ENCODE data around the gene RAB33B. TPM values are rescaled to one million over a fixed set of nuclear protein-coding genes. Genes with fewer than 3 reads are reported as not detected.
A peak's percentile ranks its signal among the peaks of the same experiment; 100 is the strongest.
"Not testable (repeated sequence)": the region's sequence is repeated elsewhere in the genome, so short reads cannot be mapped to it uniquely, and the experiment has no call there.

The RAB33B gene
- total RNA-seq: 10 to 100 TPM in 1 of 2 donors, 1 to 10 TPM in 1; 7.5 to 10.1 TPM

DNA sequence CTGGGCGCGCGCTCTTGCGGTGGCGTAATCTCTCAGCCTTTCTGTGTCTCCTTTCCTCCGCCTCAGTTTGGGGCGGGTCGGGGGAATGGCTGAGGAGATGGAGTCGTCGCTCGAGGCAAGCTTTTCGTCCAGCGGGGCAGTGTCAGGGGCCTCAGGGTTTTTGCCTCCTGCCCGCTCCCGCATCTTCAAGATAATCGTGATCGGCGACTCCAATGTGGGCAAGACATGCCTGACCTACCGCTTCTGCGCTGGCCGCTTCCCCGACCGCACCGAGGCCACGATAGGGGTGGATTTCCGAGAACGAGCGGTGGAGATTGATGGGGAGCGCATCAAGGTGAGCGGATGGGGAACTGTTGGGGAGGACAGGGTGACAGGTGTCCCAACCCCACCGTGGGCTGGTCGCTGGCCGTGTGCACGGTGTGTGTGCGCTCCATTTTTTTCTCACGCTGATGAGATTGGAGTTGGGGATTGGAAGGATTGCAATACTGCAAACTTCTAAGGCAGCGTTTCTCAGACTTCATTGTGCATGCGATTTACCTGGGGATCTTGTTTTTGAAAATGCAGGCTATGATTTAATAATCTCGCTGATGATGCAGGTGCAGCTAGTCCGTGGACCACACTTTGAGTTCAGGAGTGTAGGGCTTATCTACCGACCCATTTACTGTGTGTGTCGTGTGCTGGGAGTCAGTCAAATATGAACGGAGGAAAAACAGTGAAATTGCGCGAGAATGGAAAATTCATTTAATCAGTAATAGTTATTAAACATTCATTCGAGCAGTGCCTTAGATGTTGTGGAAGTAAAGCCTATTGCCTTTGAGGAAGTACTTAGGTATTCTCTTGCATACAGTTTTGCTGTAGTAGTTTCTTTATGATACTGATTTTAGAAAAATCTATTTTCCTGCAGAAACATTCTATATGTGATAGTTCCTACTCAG, at the start of gene RAB33B:
Gene RAB33B (plus strand): TSS at position 11 of the 935 bp plus-strand sequence. CDS start 75 bp downstream, at position 86.
- Mint-ChIP-seq H3K27ac (peak within 1 kb of the TSS; percentile 94 to 98), H3K9me3 (no peaks in the 10 kb centered on the region), H3K36me3 (peaks cover 6 to 21% of the 10 kb centered on the region in 2 donors)
- peak; percentile 3 to 6 for ATAC-seq
- DNase-seq (ENCODE audit: low spot score in 2 of 2): no peak

DNA sequence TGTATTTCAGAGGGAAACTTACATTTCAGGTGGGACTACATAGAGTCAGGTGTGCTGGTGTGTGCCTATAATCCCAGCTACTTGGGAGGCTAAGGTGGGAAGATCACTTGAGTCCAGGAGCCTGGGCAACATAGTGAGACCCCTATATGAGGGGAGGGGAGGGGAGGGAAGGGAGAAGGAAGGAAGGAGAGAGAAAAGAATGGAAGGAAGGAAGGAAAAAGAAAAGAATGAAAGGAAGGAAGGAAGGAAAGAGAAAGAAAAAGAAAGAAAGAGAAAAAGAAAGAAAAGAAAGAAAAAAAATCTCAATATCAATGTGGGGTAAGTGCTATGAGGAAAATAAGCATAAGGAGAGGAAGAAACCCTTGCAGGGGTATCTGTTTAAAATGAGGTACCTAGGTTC, 43.6 kb upstream of the RAB33B start:
- Mint-ChIP-seq H3K9me3 (peaks cover 0 to 3% of the 10 kb centered on the region in 2 donors), H3K36me3 (peaks cover 20% of the 10 kb centered on the region in 2 donors), H3K27ac (no peak overlapping the region)
- ATAC-seq (no peak), DNase-seq (ENCODE audit: low spot score in 2 of 2) (no peak)

DNA sequence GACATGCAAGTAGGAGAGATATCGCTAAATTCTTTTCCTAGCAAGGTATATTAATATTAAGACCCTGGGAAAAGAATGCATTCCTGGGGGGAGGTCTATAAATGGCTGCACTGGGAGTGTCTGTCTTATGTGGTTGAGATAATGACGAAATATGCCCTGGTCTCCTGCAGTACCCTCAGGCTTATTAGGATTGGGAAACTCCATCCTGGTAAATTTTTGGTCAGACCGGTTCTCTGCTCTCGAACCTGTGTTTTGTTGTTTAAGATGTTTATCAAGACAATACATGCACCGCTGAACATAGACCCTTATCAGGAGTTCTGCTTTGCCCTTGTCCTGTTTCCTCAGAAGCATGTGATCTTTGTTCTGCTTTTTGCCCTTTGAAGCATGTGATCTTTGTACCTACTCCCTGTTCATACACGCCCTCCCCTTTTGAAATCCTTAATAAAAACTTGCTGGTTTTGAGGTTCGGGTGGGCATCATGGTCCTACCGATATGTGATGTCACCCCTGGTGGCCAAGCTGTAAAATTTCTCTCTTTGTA, 39.2 kb upstream of the RAB33B start:
- H3K9me3 Mint-ChIP-seq; ATAC-seq; DNase-seq (ENCODE audit: low spot score in 2 of 2): not testable (repeated sequence)
- Mint-ChIP-seq H3K36me3 (peaks cover 24 to 34% of the 10 kb centered on the region in 2 donors), H3K27ac (peak overlapping the region in 1 of 2 donors; percentile 70)

DNA sequence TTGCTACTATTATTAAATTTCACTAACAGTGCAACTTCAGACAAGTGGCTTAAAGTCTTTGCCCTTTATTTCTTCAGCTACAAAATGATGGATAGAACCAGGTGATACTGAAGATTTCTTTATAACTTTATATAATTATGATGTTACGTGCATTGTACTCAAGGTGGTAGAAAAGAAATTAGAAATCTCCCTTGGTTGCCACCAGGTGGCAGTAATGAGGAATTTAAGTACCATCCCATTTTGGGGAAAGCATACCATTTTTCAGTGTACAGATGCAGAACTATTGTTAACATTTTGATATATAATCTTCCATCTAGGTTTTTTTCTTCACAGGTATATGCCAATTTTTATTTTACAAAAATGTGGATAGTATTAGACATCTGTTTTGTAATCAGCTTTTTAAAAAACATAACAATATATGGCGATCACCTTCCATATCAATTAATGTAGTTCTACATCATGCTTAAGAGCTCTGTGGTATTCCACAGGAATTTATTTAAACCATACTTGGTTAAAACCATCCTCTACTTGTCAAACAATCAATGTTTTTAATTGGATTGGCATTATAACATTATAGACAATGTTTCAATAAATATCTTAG, 37.7 kb upstream of the RAB33B start:
- H3K9me3 Mint-ChIP-seq: peaks cover 3 to 8% of the 10 kb centered on the region in 2 donors
- H3K27ac Mint-ChIP-seq: no peak overlapping the region
- ATAC-seq (peak; percentile 26 to 39), DNase-seq (ENCODE audit: low spot score in 2 of 2) (peak in 1 of 2 donors; percentile 11)
- H3K36me3 Mint-ChIP-seq: peaks cover 34% of the 10 kb centered on the region in 2 donors

DNA sequence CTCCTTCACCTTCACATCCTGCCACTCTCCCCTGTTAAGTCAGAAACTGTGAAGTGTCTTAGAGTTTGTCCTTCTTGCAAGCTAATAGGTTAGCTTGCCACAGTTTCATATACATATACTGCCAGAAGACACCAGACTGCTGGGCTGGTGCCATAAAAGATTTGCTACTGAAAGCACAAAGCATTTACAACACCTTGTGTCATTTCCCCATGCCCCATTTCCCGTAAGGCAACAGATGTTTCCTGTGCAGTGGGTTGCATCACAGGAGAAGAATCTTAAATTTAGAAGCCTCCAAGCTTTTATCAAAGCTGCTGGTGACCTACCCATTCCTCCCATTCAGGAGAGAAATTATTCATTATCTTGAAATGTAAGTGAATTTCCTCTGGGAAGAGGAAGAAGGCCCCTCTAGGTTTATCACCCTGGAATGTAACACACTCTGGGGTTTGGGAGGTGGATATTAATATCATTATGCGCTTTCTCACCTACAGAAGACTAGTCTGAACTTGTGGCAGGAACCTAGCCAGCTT, 34.5 kb upstream of the RAB33B start:
- Mint-ChIP-seq H3K36me3 (peaks cover 26 to 39% of the 10 kb centered on the region in 2 donors), H3K27ac (peak overlapping the region; percentile 50 to 91), H3K9me3 (peaks cover 8 to 10% of the 10 kb centered on the region in 2 donors)
- ATAC-seq: peak in 1 of 2 donors; percentile 84
- peak in 1 of 2 donors; percentile 11 for DNase-seq (ENCODE audit: low spot score in 2 of 2)

DNA sequence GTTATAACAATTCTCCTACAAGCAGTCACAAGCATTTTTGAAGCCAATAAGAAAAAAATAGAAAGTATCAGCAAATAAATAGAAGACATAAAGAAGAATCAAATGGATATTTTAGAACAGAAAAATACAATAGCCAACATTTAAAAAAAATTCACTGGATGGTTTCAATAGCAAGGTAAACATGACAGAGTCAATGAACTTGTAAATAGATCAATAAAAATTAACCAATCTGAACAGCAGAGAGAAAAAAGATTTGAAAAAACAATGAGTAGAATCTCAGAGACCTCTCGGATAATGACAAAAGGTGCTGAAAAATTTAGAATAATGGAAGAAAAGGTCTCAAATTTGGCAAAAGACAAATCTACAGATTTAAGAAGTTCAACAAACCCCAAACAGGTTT, 33.3 kb upstream of the RAB33B start:
- Mint-ChIP-seq H3K27ac (peak overlapping the region; percentile 5 to 28), H3K9me3 (peaks cover 8 to 10% of the 10 kb centered on the region in 2 donors), H3K36me3 (peaks cover 17 to 29% of the 10 kb centered on the region in 2 donors)
- no peak for ATAC-seq
- DNase-seq (ENCODE audit: low spot score in 2 of 2): no peak

DNA sequence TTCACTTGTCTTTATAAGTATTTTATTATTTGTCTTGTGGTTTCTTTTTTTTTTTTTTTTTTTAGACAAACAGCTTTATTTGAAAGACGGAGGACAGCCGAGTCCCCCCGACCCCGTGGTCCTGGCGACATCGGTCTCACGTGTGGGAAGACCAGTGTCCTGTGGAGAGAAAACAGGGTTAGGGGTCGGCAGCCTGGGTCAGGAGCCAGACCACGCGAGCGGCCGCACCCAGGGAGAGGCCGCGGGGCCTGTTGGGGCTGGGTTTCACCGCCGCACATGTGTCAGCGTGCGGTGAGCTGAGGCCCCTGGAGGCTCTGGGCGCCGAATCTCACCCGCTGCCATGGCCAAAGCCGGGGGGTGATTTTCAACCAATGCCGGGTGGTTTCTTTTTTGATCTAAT, 17.8 kb upstream of the RAB33B start:
- Mint-ChIP-seq H3K9me3 (peaks cover 19 to 38% of the 10 kb centered on the region in 2 donors), H3K36me3 (peaks cover 51 to 72% of the 10 kb centered on the region in 2 donors), H3K27ac (no peak overlapping the region)
- ATAC-seq: no peak
- DNase-seq (ENCODE audit: low spot score in 2 of 2): no peak

DNA sequence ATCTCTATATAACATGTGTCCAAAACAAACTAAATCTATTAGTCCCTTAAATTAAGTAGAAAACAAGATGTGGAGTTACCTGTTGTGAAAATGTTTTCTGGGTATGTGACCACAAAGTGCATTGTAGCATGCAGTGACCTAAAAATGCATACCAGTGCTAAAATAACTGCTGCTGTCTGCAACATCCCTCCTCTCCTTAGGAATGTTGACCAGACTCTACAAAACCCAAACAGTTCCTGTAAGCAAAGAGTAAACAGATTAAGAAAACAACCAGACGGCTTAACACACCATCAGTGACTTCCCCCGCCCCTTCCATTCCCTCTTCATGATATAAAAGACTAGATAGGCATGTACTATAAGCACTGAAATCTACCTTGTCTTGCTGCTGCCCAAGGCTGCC, 15.8 kb upstream of the RAB33B start:
- no peak overlapping the region for H3K27ac Mint-ChIP-seq
- DNase-seq (ENCODE audit: low spot score in 2 of 2): no peak
- ATAC-seq: no peak
- H3K9me3 Mint-ChIP-seq: peaks cover 18 to 39% of the 10 kb centered on the region in 2 donors
- peaks cover 42 to 58% of the 10 kb centered on the region in 2 donors for H3K36me3 Mint-ChIP-seq

DNA sequence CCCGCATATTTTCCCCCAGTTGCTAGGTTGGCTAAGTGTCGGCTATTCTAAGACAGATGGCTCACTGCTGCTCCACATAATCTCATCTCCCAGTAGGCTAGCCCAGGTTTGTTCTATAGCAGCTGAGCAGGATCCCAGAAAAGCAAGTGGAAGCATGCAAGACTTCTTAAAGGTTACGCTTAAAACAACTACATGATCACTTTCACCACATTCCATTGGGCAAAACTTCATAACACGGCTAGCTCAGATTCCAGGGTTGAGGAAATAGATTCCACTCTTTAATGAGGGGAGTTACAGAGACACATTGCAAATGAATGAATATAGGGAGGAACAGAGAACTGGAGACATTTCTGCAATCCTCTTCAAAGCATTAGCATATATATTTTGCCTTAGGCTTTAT, 12.9 kb upstream of the RAB33B start:
- peaks cover 18 to 35% of the 10 kb centered on the region in 2 donors for H3K9me3 Mint-ChIP-seq
- ATAC-seq: no peak
- DNase-seq (ENCODE audit: low spot score in 2 of 2): no peak
- H3K27ac Mint-ChIP-seq: no peak overlapping the region
- H3K36me3 Mint-ChIP-seq: peaks cover 42 to 49% of the 10 kb centered on the region in 2 donors

DNA sequence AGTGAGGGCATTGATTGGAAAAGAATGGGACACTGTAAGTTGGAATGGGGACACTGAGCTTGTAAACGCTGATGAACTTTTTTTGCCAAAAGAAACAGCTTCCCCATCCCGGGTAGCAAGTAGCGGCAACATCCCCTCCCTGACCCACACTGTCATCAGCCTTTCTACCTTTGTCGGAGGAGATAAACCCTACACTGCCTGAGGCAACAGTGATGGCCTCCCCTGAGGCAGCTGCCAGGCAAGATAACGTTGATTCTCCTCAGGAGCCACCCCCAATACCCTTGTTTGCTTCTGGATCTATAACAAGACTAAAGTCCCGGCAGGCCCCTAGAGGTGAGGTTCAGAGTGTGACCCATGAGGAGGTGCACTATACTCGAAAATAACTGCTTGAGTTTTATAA, 10.3 kb upstream of the RAB33B start:
- ATAC-seq: no peak
- H3K9me3 Mint-ChIP-seq: peaks cover 8 to 17% of the 10 kb centered on the region in 2 donors

DNA sequence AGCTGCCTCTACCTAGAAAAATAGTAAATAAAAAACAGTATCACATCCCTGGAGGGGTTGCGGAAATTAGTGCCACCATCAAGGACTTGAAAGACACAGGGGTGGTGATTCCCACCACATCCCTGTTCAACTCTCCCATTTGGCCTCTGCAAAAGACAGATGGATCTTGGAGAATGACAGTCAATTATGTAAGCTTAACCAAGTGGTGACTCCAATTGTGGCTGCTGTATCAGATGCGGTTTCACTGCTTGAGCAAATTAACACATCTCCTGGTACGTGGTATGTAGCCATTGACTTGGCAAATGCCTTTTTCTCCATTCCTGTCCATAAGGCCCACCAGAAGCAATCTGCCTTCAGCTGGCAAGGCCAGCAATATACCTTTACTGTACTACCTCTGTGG, 9.0 kb upstream of the RAB33B start:
- H3K36me3 Mint-ChIP-seq: peaks cover 14% of the 10 kb centered on the region in 2 donors
- H3K27ac Mint-ChIP-seq; H3K9me3 Mint-ChIP-seq; DNase-seq (ENCODE audit: low spot score in 2 of 2); ATAC-seq: not testable (repeated sequence)

More for the DNA sequence above, 10.3 kb upstream of the RAB33B start:
- DNase-seq (ENCODE audit: low spot score in 2 of 2): no peak
- Mint-ChIP-seq H3K36me3 (peaks cover 21 to 22% of the 10 kb centered on the region in 2 donors), H3K27ac (no peak overlapping the region)

DNA sequence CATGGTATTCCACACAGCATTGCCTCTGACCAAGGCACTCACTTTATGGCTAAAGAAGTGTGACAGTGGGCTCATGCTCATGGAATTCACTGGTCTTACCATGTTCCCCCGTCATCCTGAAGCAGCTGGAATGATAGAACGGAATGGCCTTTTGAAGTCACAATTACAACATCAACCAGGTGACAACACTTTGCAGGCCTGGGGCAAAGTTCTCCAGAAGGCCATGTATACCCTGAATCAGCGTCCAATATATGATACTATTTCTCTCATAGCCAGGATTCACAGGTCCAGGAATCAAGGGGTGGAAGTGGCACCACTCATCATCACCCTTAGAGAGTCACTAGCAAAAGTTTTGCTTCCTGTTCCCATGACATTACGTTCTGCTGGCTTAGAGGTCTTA, 6.8 kb upstream of the RAB33B start:
- H3K9me3 Mint-ChIP-seq; DNase-seq (ENCODE audit: low spot score in 2 of 2); H3K36me3 Mint-ChIP-seq; H3K27ac Mint-ChIP-seq; ATAC-seq: not testable (repeated sequence)

DNA sequence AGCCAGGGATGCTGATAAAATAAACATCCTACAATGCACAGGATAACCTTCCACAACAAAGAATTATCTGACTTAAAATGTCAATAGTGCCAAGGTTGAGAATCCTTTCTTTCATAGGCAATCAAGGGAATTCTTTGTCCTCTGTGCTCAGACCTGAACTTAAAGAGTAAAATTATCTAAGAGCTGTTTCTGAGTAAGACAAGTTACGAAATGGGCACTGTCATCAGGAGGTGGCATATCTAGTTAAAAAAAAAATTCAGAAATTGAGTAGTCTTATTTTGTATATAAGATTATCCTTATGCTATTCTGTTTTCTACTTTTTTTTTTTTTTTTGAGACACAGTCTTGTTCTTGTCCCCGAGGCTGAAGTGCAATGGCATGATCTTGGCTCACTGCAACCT, 3.3 kb upstream of the RAB33B start:
- no peak overlapping the region for H3K27ac Mint-ChIP-seq
- DNase-seq (ENCODE audit: low spot score in 2 of 2) (no peak), ATAC-seq (no peak)
- no peaks in the 10 kb centered on the region for H3K9me3 Mint-ChIP-seq
- peaks cover 6 to 21% of the 10 kb centered on the region in 2 donors for H3K36me3 Mint-ChIP-seq

DNA sequence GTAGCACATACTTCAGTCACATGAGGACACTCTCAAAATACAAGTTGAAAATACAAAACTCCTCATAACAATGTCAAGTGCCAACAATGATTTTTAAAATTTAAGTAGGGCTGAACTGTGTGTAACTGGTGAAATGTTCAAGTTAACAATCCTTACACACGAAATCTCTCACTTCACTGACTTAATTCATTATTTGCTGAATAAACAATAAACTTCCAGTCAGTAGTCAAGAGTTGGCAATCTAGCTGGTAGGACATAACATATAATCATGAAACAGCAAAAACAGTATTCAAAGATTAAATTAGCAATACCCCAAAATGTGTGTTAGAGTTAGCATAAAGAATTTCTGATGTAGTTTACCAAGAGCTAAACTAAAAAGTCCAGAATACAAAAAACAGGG, 1.9 kb upstream of the RAB33B start:
- H3K9me3 Mint-ChIP-seq: no peaks in the 10 kb centered on the region
- DNase-seq (ENCODE audit: low spot score in 2 of 2) (no peak), ATAC-seq (no peak)
- H3K36me3 Mint-ChIP-seq: peaks cover 6 to 21% of the 10 kb centered on the region in 2 donors
- H3K27ac Mint-ChIP-seq: no peak overlapping the region

DNA sequence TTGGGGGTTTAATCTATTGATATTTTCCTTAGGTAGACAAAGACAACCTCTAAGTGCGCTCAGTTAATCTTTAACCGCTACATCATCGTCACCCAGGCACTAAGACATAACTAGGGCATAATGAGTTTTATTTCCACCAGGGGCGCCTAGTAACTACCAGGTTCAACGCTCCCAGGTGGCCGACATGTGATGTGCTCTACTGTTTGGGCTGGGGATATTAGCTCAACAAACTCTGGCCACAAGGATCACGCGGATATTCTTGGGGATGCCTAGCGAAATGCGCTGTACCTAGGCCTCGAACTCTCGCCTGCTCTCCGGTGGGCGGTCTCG, 915 bp upstream of the RAB33B start:
- no peaks in the 10 kb centered on the region for H3K9me3 Mint-ChIP-seq
- H3K27ac Mint-ChIP-seq: peak overlapping the region; percentile 94 to 98
- ATAC-seq (peak; percentile 44 to 52), DNase-seq (ENCODE audit: low spot score in 2 of 2) (peak in 1 of 2 donors; percentile 69)
- peaks cover 6 to 21% of the 10 kb centered on the region in 2 donors for H3K36me3 Mint-ChIP-seq

DNA sequence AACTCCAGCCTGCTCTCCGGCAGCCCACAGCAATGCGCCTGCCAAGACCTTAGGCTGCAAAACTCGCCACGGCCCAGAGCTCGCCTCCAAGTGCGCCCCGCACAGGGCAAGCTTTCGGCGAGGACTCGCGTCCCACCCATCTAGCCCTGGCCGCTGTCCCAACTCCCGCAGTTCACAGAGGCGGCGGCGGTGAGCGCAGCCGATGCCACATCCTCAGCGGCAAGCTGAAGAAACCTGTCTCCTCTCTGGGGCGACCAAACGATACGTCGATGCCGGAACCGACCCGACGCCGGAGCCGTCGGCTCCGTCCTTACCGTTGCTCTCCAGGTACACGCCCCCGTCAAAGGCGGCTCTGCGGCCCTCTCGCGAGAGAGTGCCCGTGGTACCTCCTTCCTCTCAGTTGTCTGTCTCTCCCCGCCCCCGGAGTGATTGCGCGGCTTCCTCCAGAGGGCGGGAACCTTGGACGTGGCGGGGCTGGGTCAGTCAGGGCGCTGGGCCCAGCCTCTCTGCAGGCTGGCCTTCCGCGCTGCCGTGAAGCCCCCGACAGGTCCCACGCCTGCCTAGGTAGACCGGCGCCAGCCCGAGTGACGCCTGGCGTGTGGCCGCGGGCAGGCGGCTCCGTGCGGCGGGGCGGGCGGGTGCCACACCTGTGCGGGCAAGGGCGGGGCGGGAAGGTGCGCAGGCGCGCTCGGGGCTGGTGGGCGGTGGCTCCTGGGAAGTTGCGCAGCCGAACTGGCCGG, 380 bp upstream of the RAB33B start:
- H3K27ac Mint-ChIP-seq: peak overlapping the region; percentile 94 to 98
- H3K9me3 Mint-ChIP-seq: no peaks in the 10 kb centered on the region
- peak; percentile 94 to 98 for DNase-seq (ENCODE audit: low spot score in 2 of 2)
- peaks cover 6 to 21% of the 10 kb centered on the region in 2 donors for H3K36me3 Mint-ChIP-seq
- peak; percentile 91 for ATAC-seq
